Erythroblast (primary cell): Measurements from ENCODE around the gene SLC39A11.

Experiments
- GATA1 ChIP-seq: IDR thresholded peaks from 2 replicates; pipeline ENCODE4 v1.6.1; 2011; ENCODE audit warnings: low read depth, mild to moderate bottlenecking, control low read depth, low read length, moderate library complexity
- POLR2A ChIP-seq: IDR thresholded peaks from 2 replicates; pipeline ENCODE4 v1.6.1; 2011; ENCODE audit warnings: mild to moderate bottlenecking, low read length

DNA sequence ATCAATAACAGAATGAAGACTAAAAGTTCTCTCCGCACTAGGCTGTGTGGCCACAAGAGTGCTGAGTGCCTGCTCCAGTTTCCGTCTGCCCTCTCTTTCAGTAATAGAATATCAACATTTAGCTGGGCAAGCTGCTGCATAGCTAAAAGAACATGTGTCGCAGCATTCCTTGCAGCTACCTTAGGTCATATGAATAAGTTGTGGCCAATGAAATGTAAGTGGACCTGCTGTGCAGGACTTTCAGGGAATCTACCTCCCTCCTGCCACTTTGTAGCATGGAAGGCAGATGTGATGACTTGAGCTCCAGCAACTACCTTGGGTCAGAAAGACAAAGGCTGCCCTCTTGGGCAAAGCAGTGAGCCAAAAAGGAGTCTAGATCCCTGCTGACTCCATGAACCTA, 25.4 kb downstream of the SLC39A11 start:
- TF ChIP-seq POLR2A: no peak
- TF ChIP-seq GATA1: no peak
